Ishikawa (cell line): ENCODE results near the gene EGLN3.

Source experiments
- CEBPB ChIP-seq: IDR thresholded peaks from 2 replicates; pipeline ENCODE4 v1.6.1; 2012
- CREB1 ChIP-seq: IDR thresholded peaks from 2 replicates; pipeline ENCODE4 v1.6.1; 2012; ENCODE audit warnings: low read depth
- EGR1 ChIP-seq: IDR thresholded peaks from 2 replicates; pipeline ENCODE4 v1.6.1; 2012
- EP300 ChIP-seq: IDR thresholded peaks from 2 replicates; pipeline ENCODE4 v1.6.1; 2012; ENCODE audit warnings: borderline replicate concordance
- FOXM1 ChIP-seq: IDR thresholded peaks from 2 replicates; pipeline ENCODE4 v1.6.1; 2012; ENCODE audit warnings: low read depth, borderline replicate concordance
- NFIC ChIP-seq: IDR thresholded peaks from 2 replicates; pipeline ENCODE4 v1.6.1; 2012
- RAD21 ChIP-seq: IDR thresholded peaks from 2 replicates; pipeline ENCODE4 v1.6.1; 2012; ENCODE audit warnings: low read depth
- REST ChIP-seq: IDR thresholded peaks from 2 replicates; pipeline ENCODE4 v1.6.1; 2012; ENCODE audit warnings: low read depth, mild to moderate bottlenecking
- TAF1 ChIP-seq: IDR thresholded peaks from 2 replicates; pipeline ENCODE4 v1.6.1; 2012; ENCODE audit warnings: low read depth, mild to moderate bottlenecking
- TCF12 ChIP-seq: IDR thresholded peaks from 2 replicates; pipeline ENCODE4 v1.6.1; 2012; ENCODE audit warnings: low read depth
- TEAD4 ChIP-seq: IDR thresholded peaks from 2 replicates; pipeline ENCODE4 v1.6.1; 2012
- YY1 ChIP-seq: IDR thresholded peaks from 2 replicates; pipeline ENCODE4 v1.6.1; 2012; ENCODE audit warnings: low read depth
- ZBTB7A ChIP-seq: IDR thresholded peaks from 2 replicates; pipeline ENCODE4 v1.6.1; 2012; ENCODE audit warnings: low read depth
- TF ChIP-seq, protein P1 (sequence below): IDR thresholded peaks from 2 replicates; pipeline ENCODE4 v1.6.1; 2012
- TF ChIP-seq, protein P2 (sequence below): IDR thresholded peaks from 2 replicates; pipeline ENCODE4 v1.6.1; 2012

The EGLN3 gene

GRCh38 chr14:33949411-33949893 is 1.4 kb downstream of the EGLN3 start:
- no peak for TF ChIP-seq EGR1
- TF ChIP-seq REST = no peak
- no peak for TF ChIP-seq YY1
- TF ChIP-seq EP300 = no peak
- no peak for TF ChIP-seq TAF1
- TF ChIP-seq NFIC = no peak
- no peak for TF ChIP-seq ZBTB7A
- TF ChIP-seq, protein P1, sequence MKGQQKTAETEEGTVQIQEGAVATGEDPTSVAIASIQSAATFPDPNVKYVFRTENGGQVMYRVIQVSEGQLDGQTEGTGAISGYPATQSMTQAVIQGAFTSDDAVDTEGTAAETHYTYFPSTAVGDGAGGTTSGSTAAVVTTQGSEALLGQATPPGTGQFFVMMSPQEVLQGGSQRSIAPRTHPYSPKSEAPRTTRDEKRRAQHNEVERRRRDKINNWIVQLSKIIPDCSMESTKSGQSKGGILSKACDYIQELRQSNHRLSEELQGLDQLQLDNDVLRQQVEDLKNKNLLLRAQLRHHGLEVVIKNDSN = no peak
- no peak for TF ChIP-seq TEAD4
- TF ChIP-seq TCF12 = no peak
- TF ChIP-seq CREB1 = no peak
- TF ChIP-seq RAD21 = no peak
- no peak for TF ChIP-seq CEBPB
- TF ChIP-seq, protein P2, sequence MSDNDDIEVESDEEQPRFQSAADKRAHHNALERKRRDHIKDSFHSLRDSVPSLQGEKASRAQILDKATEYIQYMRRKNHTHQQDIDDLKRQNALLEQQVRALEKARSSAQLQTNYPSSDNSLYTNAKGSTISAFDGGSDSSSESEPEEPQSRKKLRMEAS = no peak
- TF ChIP-seq FOXM1 = no peak

DNA sequence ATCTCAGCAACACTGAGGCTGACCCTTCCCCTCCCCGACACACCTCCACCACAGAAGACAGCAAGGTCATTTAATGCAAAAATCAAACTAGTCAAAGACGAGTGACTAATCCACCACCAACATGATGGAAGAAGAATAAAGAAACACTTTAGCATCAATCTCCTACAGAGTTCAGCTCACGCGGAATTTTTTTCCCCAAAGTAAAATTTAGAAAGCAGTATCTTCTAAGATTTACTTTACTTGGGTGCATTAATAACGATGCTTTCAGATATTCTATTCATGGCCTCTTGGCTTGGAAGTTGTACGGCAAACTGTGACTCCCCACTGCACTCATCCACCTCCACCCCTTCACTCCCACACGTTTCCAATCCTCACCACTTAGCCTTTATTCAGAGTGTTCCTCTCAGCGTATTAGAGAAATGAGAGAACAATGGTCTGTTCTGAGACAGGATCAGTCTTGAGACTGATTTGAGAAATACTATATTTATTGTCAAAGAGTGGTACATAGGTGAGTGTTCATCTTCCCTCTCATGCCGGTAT is 1.9 kb downstream of the EGLN3 start:
- TF ChIP-seq NFIC (no peak), RAD21 (no peak)
- TF ChIP-seq, protein P2 = no peak

DNA sequence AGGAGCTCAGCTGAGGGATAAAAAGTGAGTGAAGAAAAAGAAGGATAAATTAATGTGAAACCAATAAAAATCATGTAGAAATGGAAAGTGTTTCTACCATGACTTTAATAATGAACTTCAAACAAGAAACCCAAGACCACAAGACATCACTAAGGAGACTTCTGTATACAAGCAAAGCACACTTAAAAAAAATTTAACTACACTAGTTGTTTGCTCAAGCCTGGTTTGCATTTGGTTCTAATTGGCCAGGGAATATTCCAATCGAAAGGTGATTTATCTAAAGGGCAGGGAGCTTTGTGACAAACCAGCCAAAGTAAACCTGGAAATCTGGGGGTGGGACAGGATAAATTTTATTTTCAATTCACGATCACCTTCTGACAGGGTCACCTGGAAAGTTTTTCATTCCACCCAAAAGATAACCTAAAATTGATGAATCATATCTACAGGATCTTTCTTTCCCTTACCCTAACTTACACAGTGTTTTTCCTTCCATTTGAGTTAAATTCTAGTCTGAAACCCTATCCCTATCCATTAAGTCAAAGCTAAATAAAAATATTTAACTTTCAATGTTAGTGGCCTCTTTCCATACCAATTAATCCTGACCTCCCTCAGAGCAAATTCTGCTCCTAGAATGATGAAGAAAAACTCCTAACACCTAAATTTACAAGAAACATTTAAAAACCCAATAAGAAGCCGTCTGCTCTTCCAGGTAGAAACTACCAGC is 2.6 kb downstream of the EGLN3 start:
- TF ChIP-seq ZBTB7A (no peak), EP300 (no peak)

GRCh38 chr14:33946679-33947476 is 4.0 kb downstream of the EGLN3 start:
- TF ChIP-seq TAF1 (no peak), EGR1 (no peak), ZBTB7A (no peak), YY1 (no peak), CREB1 (no peak), EP300 (no peak), TCF12 (no peak), RAD21 (no peak)
- TF ChIP-seq, protein P1 = no peak

- TF ChIP-seq YY1 = no peak
- TF ChIP-seq TEAD4 = no peak
- TF ChIP-seq FOXM1 = no peak
- no peak for TF ChIP-seq CREB1
- TF ChIP-seq, protein P2 = no peak
- TF ChIP-seq TCF12 = no peak
- TF ChIP-seq CEBPB = no peak
- TF ChIP-seq REST = no peak
- TF ChIP-seq RAD21 = no peak
- TF ChIP-seq, protein P1 = no peak
- TF ChIP-seq ZBTB7A = no peak
- no peak for TF ChIP-seq NFIC
- TF ChIP-seq TAF1 = no peak
- no peak for TF ChIP-seq EGR1
- TF ChIP-seq EP300 = no peak
These were observed 5.4 kb downstream of the EGLN3 start for GRCh38 chr14:33945210-33946088.
